BLaER1 treated with 17β-estradiol and CSF1 and Interleukin-3, amounts not matched to agents 10 nM and 100 nM (cell line): Measurements from ENCODE around the gene OPCML.

ENCODE experiments used
- H3K27ac ChIP-seq, 11 experiments: shearing (Covaris generic); formaldehyde crosslinking; 2 replicates each; pipeline ENCODE4 v1.8.1; 2022
- H3K27me3 ChIP-seq, 11 experiments: shearing (Covaris generic); formaldehyde crosslinking; 2 replicates each; pipeline ENCODE4 v1.8.1; 2022
- H3K36me3 ChIP-seq, 11 experiments: shearing (Covaris generic); formaldehyde crosslinking; 2 replicates each; pipeline ENCODE4 v1.8.1; 2022
- H3K4me1 ChIP-seq, 10 experiments: shearing (Covaris generic); formaldehyde crosslinking; 2 replicates each; pipeline ENCODE4 v1.8.1; 2022
- H3K4me2 ChIP-seq, 11 experiments: shearing (Covaris generic); formaldehyde crosslinking; 2 replicates each; pipeline ENCODE4 v1.8.1; 2022
- H3K4me3 ChIP-seq, 10 experiments: shearing (Covaris generic); formaldehyde crosslinking; 2 replicates each; pipeline ENCODE4 v1.8.1; 2022
- H3K9ac ChIP-seq, 11 experiments: shearing (Covaris generic); formaldehyde crosslinking; 2 replicates each; pipeline ENCODE4 v1.8.1; 2022
- H3K9me3 ChIP-seq, 11 experiments: shearing (Covaris generic); formaldehyde crosslinking; replicated peaks in 1 of 11; 2 replicates each; pipeline ENCODE4 v1.8.1; 2022
- H4K20me1 ChIP-seq, 11 experiments: shearing (Covaris generic); formaldehyde crosslinking; 2 replicates each; pipeline ENCODE4 v1.8.1; 2022
- Cebpa-rat ChIP-seq, 11 experiments: shearing (Covaris generic); IDR thresholded peaks; 2 replicates each; pipeline ENCODE4 v1.8.1; 2022

The OPCML gene

GRCh38 chr11:132864811-132865576, 667.3 kb downstream of the OPCML start:
- Histone ChIP-seq H4K20me1 (no peaks in the 10 kb centered on the region), H3K4me3 (no peak overlapping the region), H3K4me1 (0 out of 20 replicates have a peak, but pooled peaks cover 0 to 7% (median 0%) of the 10 kb centered on the region in 10 experiments), H3K27me3 (no peaks in the 10 kb centered on the region), H3K4me2 (0 out of 22 replicates have a peak overlapping the region, but pooled peaks of 1 of the 11 experiments have one; percentile 17), H3K9me3 (no peaks in the 10 kb centered on the region; a peak in 2 of 22 replicates), H3K36me3 (no peaks in the 10 kb centered on the region), H3K9ac (no peak overlapping the region), H3K27ac (no peak overlapping the region)
- TF ChIP-seq Cebpa-rat (IDR thresholded peaks at IDR 0.05) = no peak

- Histone ChIP-seq H3K4me1 (peaks cover 0 to 9% (median 4%) of the 10 kb centered on the region in 10 experiments; a peak in 11 of 20 replicates), H3K27me3 (0 out of 22 replicates have a peak, but pooled peaks cover 0 to 2% (median 0%) of the 10 kb centered on the region in 11 experiments), H3K4me3 (no peak overlapping the region), H3K4me2 (no peak overlapping the region), H3K27ac (no peak overlapping the region), H4K20me1 (no peaks in the 10 kb centered on the region), H3K36me3 (no peaks in the 10 kb centered on the region), H3K9me3 (no peaks in the 10 kb centered on the region; a peak in 2 of 22 replicates), H3K9ac (no peak overlapping the region)
- TF ChIP-seq Cebpa-rat (IDR thresholded peaks at IDR 0.05) = no peak
Observed at GRCh38 chr11:132862933-132863332, 669.4 kb downstream of the OPCML start.

GRCh38 chr11:132862137-132862536, 670.2 kb downstream of the OPCML start:
- no peak for TF ChIP-seq Cebpa-rat (IDR thresholded peaks at IDR 0.05)
- Histone ChIP-seq H3K4me1 (peaks cover 0 to 13% (median 8%) of the 10 kb centered on the region in 10 experiments; a peak in 11 of 20 replicates), H3K36me3 (no peaks in the 10 kb centered on the region), H3K27ac (no peak overlapping the region), H3K4me2 (no peak overlapping the region), H4K20me1 (no peaks in the 10 kb centered on the region), H3K9ac (no peak overlapping the region), H3K4me3 (no peak overlapping the region), H3K9me3 (no peaks in the 10 kb centered on the region; a peak in 2 of 22 replicates), H3K27me3 (0 out of 22 replicates have a peak, but pooled peaks cover 0 to 5% (median 0%) of the 10 kb centered on the region in 11 experiments)

GRCh38 chr11:132859306-132859705, 673.0 kb downstream of the OPCML start:
- Histone ChIP-seq H3K27me3 (0 out of 22 replicates have a peak, but pooled peaks cover 0 to 5% (median 0%) of the 10 kb centered on the region in 11 experiments), H4K20me1 (no peaks in the 10 kb centered on the region), H3K36me3 (peaks cover 0 to 7% (median 0%) of the 10 kb centered on the region in 11 experiments; a peak in 1 of 22 replicates), H3K4me1 (peaks cover 0 to 16% (median 9%) of the 10 kb centered on the region in 10 experiments; a peak in 14 of 20 replicates), H3K27ac (no peak overlapping the region), H3K9me3 (peaks cover 15 to 24% (median 22%) of the 10 kb centered on the region in 11 experiments; a peak in 21 of 22 replicates), H3K4me3 (no peak overlapping the region), H3K9ac (no peak overlapping the region), H3K4me2 (no peak overlapping the region)
- no peak for TF ChIP-seq Cebpa-rat (IDR thresholded peaks at IDR 0.05)

- Histone ChIP-seq H3K27ac (no peak overlapping the region), H3K27me3 (0 out of 22 replicates have a peak, but pooled peaks cover 0 to 5% (median 0%) of the 10 kb centered on the region in 11 experiments), H3K4me3 (no peak overlapping the region), H3K36me3 (peaks cover 0 to 7% (median 0%) of the 10 kb centered on the region in 11 experiments; a peak in 1 of 22 replicates), H3K9me3 (peaks cover 15 to 27% (median 22%) of the 10 kb centered on the region in 11 experiments; a peak in 21 of 22 replicates), H3K4me2 (peak overlapping the region in 9 of 11 experiments; percentile 1 to 57 (median 36); a peak in 15 of 22 replicates), H3K9ac (no peak overlapping the region; a peak in 1 of 22 replicates), H4K20me1 (no peaks in the 10 kb centered on the region), H3K4me1 (peaks cover 3 to 27% (median 19%) of the 10 kb centered on the region in 10 experiments; a peak in 16 of 20 replicates)
- TF ChIP-seq Cebpa-rat (IDR thresholded peaks at IDR 0.05) = no peak
Observed at GRCh38 chr11:132858223-132858622, 674.1 kb downstream of the OPCML start.

- H3K36me3 ChIP-seq = peaks cover 0 to 7% (median 0%) of the 10 kb centered on the region in 11 experiments; a peak in 1 of 22 replicates
- no peak overlapping the region for H3K27ac ChIP-seq
- no peak overlapping the region for H3K4me2 ChIP-seq
- peaks cover 3 to 46% (median 23%) of the 10 kb centered on the region in 10 experiments; a peak in 16 of 20 replicates for H3K4me1 ChIP-seq
- no peaks in the 10 kb centered on the region for H4K20me1 ChIP-seq
- peaks cover 15 to 27% (median 22%) of the 10 kb centered on the region in 11 experiments; a peak in 21 of 22 replicates for H3K9me3 ChIP-seq
- TF ChIP-seq Cebpa-rat (IDR thresholded peaks at IDR 0.05) = no peak
- H3K27me3 ChIP-seq = 0 out of 22 replicates have a peak, but pooled peaks cover 0 to 5% (median 0%) of the 10 kb centered on the region in 11 experiments
- H3K4me3 ChIP-seq = no peak overlapping the region
- H3K9ac ChIP-seq = no peak overlapping the region
Observed at GRCh38 chr11:132856032-132856431, 676.3 kb downstream of the OPCML start.

- Histone ChIP-seq H3K9ac (no peak overlapping the region), H3K27me3 (0 out of 22 replicates have a peak, but pooled peaks cover 0 to 5% (median 0%) of the 10 kb centered on the region in 11 experiments)
Observed at GRCh38 chr11:132855516-132855915, 676.8 kb downstream of the OPCML start.

GRCh38 chr11:132853886-132854285, 678.4 kb downstream of the OPCML start:
- H3K4me1 ChIP-seq = peaks cover 3 to 67% (median 28%) of the 10 kb centered on the region in 10 experiments; a peak in 16 of 20 replicates
- H3K27me3 ChIP-seq = 0 out of 22 replicates have a peak, but pooled peaks cover 0 to 5% (median 0%) of the 10 kb centered on the region in 11 experiments
- H3K9me3 ChIP-seq = peaks cover 15 to 27% (median 22%) of the 10 kb centered on the region in 11 experiments; a peak in 21 of 22 replicates
- H3K27ac ChIP-seq = peak overlapping the region in 2 of 11 experiments; percentile 25 to 38; a peak in 2 of 22 replicates
- no peaks in the 10 kb centered on the region for H4K20me1 ChIP-seq
- no peak for TF ChIP-seq Cebpa-rat (IDR thresholded peaks at IDR 0.05)
- H3K4me3 ChIP-seq = no peak overlapping the region
- H3K36me3 ChIP-seq = peaks cover 0 to 7% (median 0%) of the 10 kb centered on the region in 11 experiments; a peak in 1 of 22 replicates
- H3K4me2 ChIP-seq = peak overlapping the region in 10 of 11 experiments; percentile 1 to 73 (median 67); a peak in 18 of 22 replicates
- H3K9ac ChIP-seq = no peak overlapping the region

More at GRCh38 chr11:132855516-132855915, 676.8 kb downstream of the OPCML start:
- H3K27ac ChIP-seq = no peak overlapping the region
- H3K36me3 ChIP-seq = peaks cover 0 to 7% (median 0%) of the 10 kb centered on the region in 11 experiments; a peak in 1 of 22 replicates
- no peaks in the 10 kb centered on the region for H4K20me1 ChIP-seq
- no peak for TF ChIP-seq Cebpa-rat (IDR thresholded peaks at IDR 0.05)
- peaks cover 3 to 51% (median 23%) of the 10 kb centered on the region in 10 experiments; a peak in 16 of 20 replicates for H3K4me1 ChIP-seq
- H3K9me3 ChIP-seq = peaks cover 15 to 27% (median 22%) of the 10 kb centered on the region in 11 experiments; a peak in 21 of 22 replicates
- H3K4me3 ChIP-seq = no peak overlapping the region
- H3K4me2 ChIP-seq = no peak overlapping the region
